Colonic mucosa (tissue), 4 donors: ENCODE measurements around the gene SMG7. TPM values are rescaled to one million over a fixed set of nuclear protein-coding genes. Genes with fewer than 3 reads are reported as not detected.

ENCODE experiments used
- DNase-seq: peaks from one replicate; pipeline ENCODE4 v3.0.0-alpha.2; 2020
- H3K27ac ChIP-seq: fragments of 200-600 bp; one replicate; pipeline ENCODE4 v1.8.0; 2021
- H3K27me3 ChIP-seq: fragments of 200-600 bp; one replicate; pipeline ENCODE4 v1.8.0; 2021
- H3K36me3 ChIP-seq: fragments of 200-600 bp; one replicate; pipeline ENCODE4 v1.8.0; 2021
- H3K4me1 ChIP-seq: fragments of 200-600 bp; one replicate; pipeline ENCODE4 v1.8.0; 2021; ENCODE audit warnings: mild to moderate bottlenecking
- H3K4me3 ChIP-seq: fragments of 200-600 bp; one replicate; pipeline ENCODE4 v1.8.0; 2021
- H3K9ac ChIP-seq, 2 donors: one replicate each; pipeline ENCODE4 v1.7.0; 2013; ENCODE audit warnings: control low read depth in 2 of 2, low read depth in 2 of 2, low read length in 2 of 2
- H3K9me3 ChIP-seq: fragments of 200-600 bp; one replicate; pipeline ENCODE4 v1.8.0; 2021
- CTCF ChIP-seq: fragments of 200-600 bp; IDR thresholded peaks from one replicate; pipeline ENCODE4 v1.8.0; 2022; ENCODE audit warnings: antibody characterized with exemption, mild to moderate bottlenecking
- intact Hi-C: fragments of 100-400 bp; cut with DNase I; formaldehyde crosslinking; loops from one replicate; pipeline ENCODE4 v1.14.1; 2022
- total RNA-seq, 2 donors: library from RNA; stranded (reverse); fragmentation: NEBNext Ultra II Directional in 1 of 2; extraction: Animal tissue kit (Norgen Biotek cat#: 25700) in 1 of 2; gene quantifications; one replicate each; pipeline ENCODE4 v1.2.1, GENCODE V29; 2021
- donor health status: healthy.
- donor health status: DM: no; HTN: no; CAD: no.
- donor health status: DM: no; HTN: no; CAD: no.

The SMG7 gene
- total RNA-seq, 2 donors from 2014 or later: 55.2 to 57.1 TPM

GRCh38 chr1:183470147-183470960 is 1.9 kb upstream of the SMG7 start:
- Histone ChIP-seq H3K4me3 (peak overlapping the region; percentile 96), H3K9ac (peak overlapping the region; percentile 88 to 97), H3K27ac (peak overlapping the region; percentile 95), H3K4me1 (peaks cover 5% of the 10 kb centered on the region), H3K36me3 (no peaks in the 10 kb centered on the region), H3K27me3 (no peaks in the 10 kb centered on the region), H3K9me3 (no peaks in the 10 kb centered on the region)
- TF ChIP-seq CTCF: peak; percentile 21
- peak; percentile 96 for DNase-seq
- intact Hi-C loops: loop anchor here (5.0 kb wide), 1 partner anchor 72 kb away; no protein-coding TSS in a partner anchor

- TF ChIP-seq CTCF: no peak
- H3K9me3 ChIP-seq: no peaks in the 10 kb centered on the region
Measured at GRCh38 chr1:183470961-183471742, 1.1 kb upstream of the SMG7 start.

GRCh38 chr1:183471743-183472487 is 384 bp upstream of the SMG7 start:
- H3K27ac ChIP-seq: peak overlapping the region; percentile 95
- H3K27me3 ChIP-seq: no peaks in the 10 kb centered on the region
- H3K9ac ChIP-seq: peak overlapping the region; percentile 88 to 97
- H3K36me3 ChIP-seq: no peaks in the 10 kb centered on the region
- no peak for TF ChIP-seq CTCF
- H3K4me1 ChIP-seq: peaks cover 5% of the 10 kb centered on the region
- peak overlapping the region; percentile 96 for H3K4me3 ChIP-seq
- intact Hi-C loops: loop anchor here (5.0 kb wide), 1 partner anchor 70 kb away; no protein-coding TSS in a partner anchor
- peak; percentile 99 for DNase-seq
- H3K9me3 ChIP-seq: no peaks in the 10 kb centered on the region

More at GRCh38 chr1:183470961-183471742, 1.1 kb upstream of the SMG7 start:
- Histone ChIP-seq H3K4me3 (peak overlapping the region; percentile 96), H3K9ac (peak overlapping the region; percentile 88 to 97), H3K27me3 (no peaks in the 10 kb centered on the region), H3K27ac (peak overlapping the region; percentile 95), H3K4me1 (peaks cover 5% of the 10 kb centered on the region), H3K36me3 (no peaks in the 10 kb centered on the region)
- DNase-seq: peak; percentile 77
- intact Hi-C loops: loop anchor here (5.0 kb wide), 1 partner anchor 71 kb away; no protein-coding TSS in a partner anchor

GRCh38 chr1:183473217-183473536 is 878 bp downstream of the SMG7 start:
- intact Hi-C loops: loop anchor here (5.0 kb wide), 1 partner anchor 69 kb away; no protein-coding TSS in a partner anchor
- H3K9ac ChIP-seq: peak overlapping the region; percentile 91 to 97

More at GRCh38 chr1:183473217-183473536, 878 bp downstream of the SMG7 start:
- no peak for DNase-seq
- no peak for TF ChIP-seq CTCF
- no peaks in the 10 kb centered on the region for H3K9me3 ChIP-seq
- peaks cover 5% of the 10 kb centered on the region for H3K4me1 ChIP-seq
- peak overlapping the region; percentile 96 for H3K4me3 ChIP-seq
- no peaks in the 10 kb centered on the region for H3K36me3 ChIP-seq
- H3K27me3 ChIP-seq: no peaks in the 10 kb centered on the region
- H3K27ac ChIP-seq: peak overlapping the region; percentile 95
